OCI-LY7 (cell line): ENCODE results near the gene BRINP2. TPM values are rescaled to one million over a fixed set of nuclear protein-coding genes. Genes with fewer than 3 reads are reported as not detected.

Source experiments
- BruUV-seq: library from RNA; stranded (reverse); fragments of 400-500 nt; replicated peaks from 2 replicates; lab custom pipeline; 2021; lab: Mats Ljungman, UMichigan
- CTCF ChIA-PET: fragments of 300-600 bp; sonication (Branson Sonifier 250); formaldehyde crosslinking; loops from one replicate; lab custom pipeline; 2022; ENCODE audit warnings: antibody characterized with exemption; ENCODE audit not compliant: unreplicated experiment; lab: Charles Lee
- POLR2A ChIA-PET: fragments of 300-600 bp; sonication (Branson Sonifier 250); formaldehyde crosslinking; loops from one replicate; lab custom pipeline; 2022; ENCODE audit warnings: antibody characterized with exemption; lab: Charles Lee
- DNase-seq: peaks from one replicate; pipeline ENCODE4 v3.0.0-alpha.2; 2015; ENCODE audit warnings: low spot score
- H2AFZ ChIP-seq: fragments of 200-600 bp; sonication (generic), shearing (Covaris generic); 2 replicates; pipeline ENCODE4 v1.6.1; 2014; ENCODE audit warnings: mild to moderate bottlenecking, antibody characterized with exemption, low read length, moderate library complexity
- H3K27ac ChIP-seq: fragments of 200-600 bp; sonication (generic); 2 replicates; pipeline ENCODE4 v1.5.1; 2014; ENCODE audit warnings: mixed run types, low read depth, mild to moderate bottlenecking, moderate library complexity, low read length, inconsistent platforms; ENCODE audit not compliant: poor library complexity, severe bottlenecking
- H3K36me3 ChIP-seq: fragments of 200-600 bp; sonication (generic); 2 replicates; pipeline ENCODE4 v1.6.1; 2014; ENCODE audit warnings: mild to moderate bottlenecking, antibody characterized with exemption, low read length, moderate library complexity, mixed read lengths; ENCODE audit not compliant: insufficient read depth
- H3K4me1 ChIP-seq: fragments of 200-600 bp; sonication (generic); 2 replicates; pipeline ENCODE4 v1.5.1; 2014; ENCODE audit warnings: mild to moderate bottlenecking, low read length; ENCODE audit not compliant: insufficient read depth, poor library complexity, severe bottlenecking
- H3K4me2 ChIP-seq: fragments of 200-600 bp; sonication (generic); 2 replicates; pipeline ENCODE4 v1.6.1; 2014; ENCODE audit warnings: mild to moderate bottlenecking, low read length
- H3K4me3 ChIP-seq: fragments of 200-600 bp; sonication (generic); 2 replicates; pipeline ENCODE4 v1.5.1; 2014; ENCODE audit warnings: mild to moderate bottlenecking, low read depth, low read length; ENCODE audit not compliant: poor library complexity, severe bottlenecking
- H3K79me2 ChIP-seq: fragments of 200-600 bp; sonication (generic); 2 replicates; pipeline ENCODE4 v1.6.1; 2016; ENCODE audit warnings: low read depth, mild to moderate bottlenecking, low read length, moderate library complexity, mixed read lengths; ENCODE audit not compliant: insufficient read depth
- H3K9me2 ChIP-seq: fragments of 200-600 bp; sonication (generic); 2 replicates; pipeline ENCODE4 v1.6.1; 2016; ENCODE audit warnings: mild to moderate bottlenecking, low read length, mixed read lengths; ENCODE audit not compliant: insufficient read depth
- H3K9me3 ChIP-seq: fragments of 200-600 bp; sonication (generic); 2 replicates; pipeline ENCODE4 v1.6.1; 2014; ENCODE audit warnings: mild to moderate bottlenecking, mixed run types, low read length, mixed read lengths
- H4K20me1 ChIP-seq: fragments of 200-600 bp; sonication (generic); 2 replicates; pipeline ENCODE4 v1.6.1; 2014; ENCODE audit warnings: mild to moderate bottlenecking, antibody characterized with exemption, low read length, moderate library complexity, mixed read lengths; ENCODE audit not compliant: insufficient read depth
- EZH2phosphoT487 ChIP-seq: fragments of 200-600 bp; sonication (generic); IDR thresholded peaks from 2 replicates; pipeline ENCODE4 v1.6.1; 2018; ENCODE audit warnings: low read depth, borderline replicate concordance, mild to moderate bottlenecking, mixed run types, antibody characterized with exemption, low read length, moderate library complexity, mixed read lengths
- intact Hi-C: fragments of 100-400 bp; cut with micrococcal nuclease; formaldehyde crosslinking; loops from one replicate; pipeline ENCODE4 v1.10.0; 2022; ENCODE audit not compliant: unreplicated experiment
- total RNA-seq, 2 experiments: library from RNA; depleted of rRNA in 1 of 2; stranded (reverse); fragments of >200 nt in 1 of 2; shearing (Covaris generic) in 1 of 2; gene quantifications; 2 replicates each; pipeline ENCODE4 v1.2.3, GENCODE V29; 2014 to 2022
- TF ChIP-seq, protein P1 (sequence below): fragments of 200-600 bp; sonication (generic); conservative IDR thresholded peaks from 2 replicates; pipeline ENCODE4 v1.5.1; 2014; ENCODE audit warnings: mild to moderate bottlenecking, antibody characterized with exemption, low read length, moderate library complexity, mixed read lengths

BRINP2 gene
- total RNA-seq, 2 experiments from 2014 or later, result not detected

GRCh38 chr1:177287270-177287669, 116.5 kb downstream of the BRINP2 start:
- POLR2A ChIA-PET, result no interaction called here
- Histone ChIP-seq H3K79me2 (no peaks in the 10 kb centered on the region), H3K4me3 (no peak overlapping the region), H4K20me1 (no peaks in the 10 kb centered on the region), H3K36me3 (no peaks in the 10 kb centered on the region), H3K4me2 (no peak overlapping the region), H3K27ac (no peak overlapping the region), H3K9me2 (no peaks in the 10 kb centered on the region), H3K9me3 (no peaks in the 10 kb centered on the region), H3K4me1 (no peaks in the 10 kb centered on the region), H2AFZ (no peak overlapping the region)
- TF ChIP-seq, protein P1, sequence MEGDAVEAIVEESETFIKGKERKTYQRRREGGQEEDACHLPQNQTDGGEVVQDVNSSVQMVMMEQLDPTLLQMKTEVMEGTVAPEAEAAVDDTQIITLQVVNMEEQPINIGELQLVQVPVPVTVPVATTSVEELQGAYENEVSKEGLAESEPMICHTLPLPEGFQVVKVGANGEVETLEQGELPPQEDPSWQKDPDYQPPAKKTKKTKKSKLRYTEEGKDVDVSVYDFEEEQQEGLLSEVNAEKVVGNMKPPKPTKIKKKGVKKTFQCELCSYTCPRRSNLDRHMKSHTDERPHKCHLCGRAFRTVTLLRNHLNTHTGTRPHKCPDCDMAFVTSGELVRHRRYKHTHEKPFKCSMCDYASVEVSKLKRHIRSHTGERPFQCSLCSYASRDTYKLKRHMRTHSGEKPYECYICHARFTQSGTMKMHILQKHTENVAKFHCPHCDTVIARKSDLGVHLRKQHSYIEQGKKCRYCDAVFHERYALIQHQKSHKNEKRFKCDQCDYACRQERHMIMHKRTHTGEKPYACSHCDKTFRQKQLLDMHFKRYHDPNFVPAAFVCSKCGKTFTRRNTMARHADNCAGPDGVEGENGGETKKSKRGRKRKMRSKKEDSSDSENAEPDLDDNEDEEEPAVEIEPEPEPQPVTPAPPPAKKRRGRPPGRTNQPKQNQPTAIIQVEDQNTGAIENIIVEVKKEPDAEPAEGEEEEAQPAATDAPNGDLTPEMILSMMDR, result no peak
- TF ChIP-seq EZH2phosphoT487, result no peak
- CTCF ChIA-PET, result no interaction called here
- intact Hi-C loops, result no loop called here
- no TSS peak for BruUV-seq
- no peak for DNase-seq

DNA sequence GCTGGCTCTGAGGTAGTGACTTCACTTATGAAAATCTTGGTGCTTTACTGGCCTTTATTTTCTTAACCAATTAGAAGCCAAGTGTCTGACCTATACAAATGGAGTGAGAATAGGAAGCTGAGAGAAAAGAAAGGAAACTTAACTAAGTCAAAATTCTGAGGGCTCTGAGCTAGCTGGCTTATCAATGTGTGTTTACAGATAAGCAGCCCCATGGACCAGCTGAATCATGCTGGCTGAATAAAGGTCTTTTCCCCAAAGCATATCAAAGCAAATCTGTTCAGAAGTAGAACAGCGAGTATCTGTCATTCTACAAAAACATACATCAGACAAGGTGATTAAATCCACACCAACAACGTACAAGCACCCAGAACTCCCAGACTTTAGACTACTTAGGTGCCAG, 117.2 kb downstream of the BRINP2 start:
- intact Hi-C loops, result no loop called here
- no peaks in the 10 kb centered on the region for H3K9me2 ChIP-seq
- no peak for TF ChIP-seq EZH2phosphoT487
- TF ChIP-seq, protein P1, result no peak

DNA sequence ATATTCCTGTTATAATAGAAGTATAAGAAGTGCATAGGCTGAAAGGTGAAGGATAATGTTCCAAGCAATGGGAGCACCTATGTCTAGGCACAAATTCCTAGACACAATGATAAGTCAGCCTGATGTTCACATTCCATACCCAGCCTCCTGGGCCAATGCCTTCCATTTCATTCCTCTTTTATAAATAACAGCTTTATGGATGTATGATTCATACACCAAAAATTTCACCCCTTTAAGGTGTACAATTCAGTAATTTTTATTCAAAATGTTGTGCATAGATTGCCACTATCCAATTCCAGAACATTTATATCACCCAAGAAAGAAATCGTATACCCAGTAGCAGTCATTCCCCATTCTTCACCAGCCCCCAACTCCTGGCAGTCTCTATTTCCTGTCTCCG, 118.8 kb downstream of the BRINP2 start:
- ChIA-PET CTCF (no interaction called here), POLR2A (no interaction called here)
- Histone ChIP-seq H3K4me1 (no peaks in the 10 kb centered on the region), H3K36me3 (no peaks in the 10 kb centered on the region), H3K4me3 (no peak overlapping the region), H3K9me3 (no peaks in the 10 kb centered on the region), H4K20me1 (no peaks in the 10 kb centered on the region), H3K27ac (no peak overlapping the region), H3K4me2 (no peak overlapping the region), H3K79me2 (no peaks in the 10 kb centered on the region), H2AFZ (no peak overlapping the region), H3K9me2 (no peaks in the 10 kb centered on the region)
- no TSS peak for BruUV-seq
- TF ChIP-seq EZH2phosphoT487, result no peak
- TF ChIP-seq, protein P1, result no peak
- intact Hi-C loops, result no loop called here
- no peak for DNase-seq

More for the DNA sequence above, 117.2 kb downstream of the BRINP2 start:
- Histone ChIP-seq H3K4me2 (no peak overlapping the region), H4K20me1 (no peaks in the 10 kb centered on the region), H3K36me3 (no peaks in the 10 kb centered on the region), H3K79me2 (no peaks in the 10 kb centered on the region), H3K4me1 (no peaks in the 10 kb centered on the region), H3K27ac (no peak overlapping the region), H3K9me3 (no peaks in the 10 kb centered on the region), H2AFZ (no peak overlapping the region), H3K4me3 (no peak overlapping the region)
- ChIA-PET POLR2A (no interaction called here), CTCF (no interaction called here)
- DNase-seq, result no peak
- BruUV-seq, result no TSS peak
